NCI-H446 treated with DMSO at 0.1 percent for 48 hours (cell line): ENCODE measurements around the gene SLFN13.
"Not testable (repeated sequence)": the region's sequence is repeated elsewhere in the genome, so short reads cannot be mapped to it uniquely, and the experiment has no call there.

Experiments used
- DNase-seq: peaks from one replicate; lab custom pipeline; 2025; lab: John Stamatoyannopoulos, UW

SLFN13 gene

GRCh38 chr17:35448214-35448898 is at the start of gene SLFN13:
Gene SLFN13 (minus strand): TSS chr17:35448766. CDS start chr17:35445680, 3,086 bp downstream.
- no peak for DNase-seq

GRCh38 chr17:35496451-35497290 is 48.1 kb upstream of the SLFN13 start:
- DNase-seq = no peak

GRCh38 chr17:35493040-35493439 is 44.5 kb upstream of the SLFN13 start:
- no peak for DNase-seq

GRCh38 chr17:35491417-35491816 is 42.9 kb upstream of the SLFN13 start:
- DNase-seq = no peak

GRCh38 chr17:35489944-35490343 is 41.4 kb upstream of the SLFN13 start:
- DNase-seq = no peak

GRCh38 chr17:35488991-35489390 is 40.4 kb upstream of the SLFN13 start:
- no peak for DNase-seq

- no peak for DNase-seq
Observed at GRCh38 chr17:35486920-35487732, 38.6 kb upstream of the SLFN13 start.

GRCh38 chr17:35479271-35479670 is 30.7 kb upstream of the SLFN13 start:
- no peak for DNase-seq

- no peak for DNase-seq
Observed at GRCh38 chr17:35477248-35477647, 28.7 kb upstream of the SLFN13 start.

GRCh38 chr17:35476283-35476820 is 27.8 kb upstream of the SLFN13 start:
- no peak for DNase-seq

- no peak for DNase-seq
Observed at GRCh38 chr17:35468475-35468874, 19.9 kb upstream of the SLFN13 start.

GRCh38 chr17:35467824-35468223 is 19.3 kb upstream of the SLFN13 start:
- no peak for DNase-seq

GRCh38 chr17:35460354-35460851 is 11.8 kb upstream of the SLFN13 start:
- no peak for DNase-seq

GRCh38 chr17:35454035-35454434 is 5.5 kb upstream of the SLFN13 start:
- DNase-seq = not testable (repeated sequence)

GRCh38 chr17:35453171-35453570 is 4.6 kb upstream of the SLFN13 start:
- no peak for DNase-seq

GRCh38 chr17:35449371-35449931 is 885 bp upstream of the SLFN13 start:
- no peak for DNase-seq

- DNase-seq = no peak
Observed at GRCh38 chr17:35448899-35449227, 297 bp upstream of the SLFN13 start.

GRCh38 chr17:35447499-35447898 is 1.1 kb downstream of the SLFN13 start:
- no peak for DNase-seq

GRCh38 chr17:35438433-35438832 is 10.1 kb downstream of the SLFN13 start:
- DNase-seq = no peak

GRCh38 chr17:35433075-35433894 is 15.3 kb downstream of the SLFN13 start:
- DNase-seq = no peak
